HepG2 (cell line): Measurements from ENCODE around the gene SRSF12. TPM values are rescaled to one million over a fixed set of nuclear protein-coding genes. Genes with fewer than 3 reads are reported as not detected.

ENCODE experiments used
- ATAC-seq: fragments of 200-7000 bp; cut with Tn5 transposase; 3 replicates; pipeline ENCODE4 v1.9.1; 2020; ENCODE audit warnings: mild to moderate bottlenecking, moderate library complexity
- BruUV-seq: library from RNA; stranded (reverse); fragments of 400-500 nt; replicated peaks from 2 replicates; lab custom pipeline; 2021; lab: Mats Ljungman, UMichigan
- CTCF ChIA-PET: fragments of 300-600 bp; formaldehyde crosslinking; extraction: SDS; loops from one replicate; lab custom pipeline; 2021; ENCODE audit warnings: low total read pairs, inconsistent platforms, low intra/inter-chr PET ratio; lab: Yijun Ruan, JAX
- POLR2A ChIA-PET: fragments of 350-600 bp; sonication (Branson Sonifier 250); formaldehyde crosslinking; loops from one replicate; lab custom pipeline; 2020; ENCODE audit warnings: antibody characterized with exemption, inconsistent platforms; lab: Yijun Ruan, JAX
- DNase-seq: peaks from one replicate; pipeline ENCODE4 v3.0.0-alpha.2; 2015; ENCODE audit warnings: low spot score
- FAIRE-seq: peaks from 3 replicates; lab custom pipeline; 2011; peaks lifted over from hg19 to GRCh38; lab: Jason Lieb, UNC
- H2AFZ ChIP-seq: one replicate; pipeline ENCODE4 v1.6.1; 2011; ENCODE audit warnings: low read length, inconsistent platforms
- H3K27ac ChIP-seq: fragments of 300-600 bp; 3 replicates; pipeline ENCODE4 v1.8.0; 2011; ENCODE audit warnings: mixed run types, mild to moderate bottlenecking, mixed read lengths, low read length, inconsistent platforms; ENCODE audit not compliant: insufficient read depth; ENCODE audit errors: extremely low read length
- H3K27me3 ChIP-seq, 2 experiments: fragments of 200-600 bp in 1 of 2; 2 replicates in 1 of 2; 3 replicates in 1 of 2; pipeline versions ENCODE4 v1.6.0 to v1.8.0; 2011; ENCODE audit warnings: low read length in 2 of 2, mild to moderate bottlenecking in 2 of 2, moderate library complexity in 2 of 2, inconsistent platforms in 1 of 2; ENCODE audit not compliant: insufficient read depth in 2 of 2, control insufficient read depth in 1 of 2
- H3K36me3 ChIP-seq, 2 experiments: fragments of 200-600 bp in 1 of 2; replicated peaks in 1 of 2; 2 replicates in 1 of 2; 3 replicates in 1 of 2; pipeline versions ENCODE4 v1.5.1 to v1.8.0; 2011; ENCODE audit warnings: low read length in 2 of 2, inconsistent platforms in 1 of 2; ENCODE audit not compliant: insufficient read depth in 2 of 2, control insufficient read depth in 1 of 2
- H3K4me1 ChIP-seq: 2 replicates; pipeline ENCODE4 v1.5.1; 2012; ENCODE audit warnings: low read length, inconsistent platforms; ENCODE audit not compliant: insufficient read depth
- H3K4me2 ChIP-seq: 2 replicates; pipeline ENCODE4 v1.6.0; 2011; ENCODE audit warnings: low read depth, low read length, inconsistent platforms
- H3K4me3 ChIP-seq, 3 experiments: fragments of 200-600 bp in 1 of 3; sonication (generic), shearing (Covaris generic) in 1 of 3; replicated peaks in 1 of 3; 2 replicates each; pipeline ENCODE4 v1.5.1; 2011 to 2016; ENCODE audit warnings: low read length in 3 of 3, inconsistent platforms in 2 of 3, low read depth in 2 of 3, mild to moderate bottlenecking in 2 of 3, control low read depth in 1 of 3, mixed read lengths in 1 of 3; ENCODE audit not compliant: insufficient read depth in 1 of 3
- H3K79me2 ChIP-seq: one replicate; pipeline ENCODE4 v1.6.1; 2011; ENCODE audit warnings: low read length, inconsistent platforms; ENCODE audit not compliant: insufficient read depth
- H3K9ac ChIP-seq: 2 replicates; pipeline ENCODE4 v1.6.0; 2011; ENCODE audit warnings: mild to moderate bottlenecking, low read depth, low read length, inconsistent platforms; ENCODE audit not compliant: insufficient read depth
- H3K9me3 ChIP-seq: 2 replicates; pipeline ENCODE4 v1.5.1; 2012; ENCODE audit warnings: mild to moderate bottlenecking, low read length
- H4K20me1 ChIP-seq: 2 replicates; pipeline ENCODE4 v1.6.0; 2011; ENCODE audit warnings: inconsistent platforms, mild to moderate bottlenecking, low read length, moderate library complexity; ENCODE audit not compliant: insufficient read depth
- ARHGAP35 ChIP-seq: sonication (generic); formaldehyde crosslinking; IDR thresholded peaks from 2 replicates; pipeline ENCODE4 v1.9.0; 2022; ENCODE audit warnings: mild to moderate bottlenecking, inconsistent platforms, moderate library complexity, missing genetic modification reagents, borderline replicate concordance
- NFKBIZ ChIP-seq: IDR thresholded peaks from 2 replicates; pipeline ENCODE4 v1.6.1; 2018; ENCODE audit warnings: missing genetic modification reagents, missing compliant biosample characterization
- TRIM24 ChIP-seq: sonication (generic); formaldehyde crosslinking; IDR thresholded peaks from 2 replicates; pipeline ENCODE4 v1.8.0; 2022; ENCODE audit warnings: mild to moderate bottlenecking, missing genetic modification reagents
- ZNF784 ChIP-seq: sonication (generic); formaldehyde crosslinking; IDR thresholded peaks from 2 replicates; pipeline ENCODE4 v1.5.1; 2020; ENCODE audit warnings: missing genetic modification reagents, mild to moderate bottlenecking, borderline replicate concordance
- WGBS: methylation state at CpG from one replicate; pipeline ENCODE4 v1.1.6; 2017; ENCODE audit warnings: low lambda C conversion rate; 5-methylcytosine and 5-hydroxymethylcytosine counted together
- in situ Hi-C: cut with HindIII; loops from 2 replicates; pipeline ENCODE4 v1.10.0; 2017; ENCODE audit warnings: low pct_unique_long_range_greater_than_20kb; ENCODE audit not compliant: extremely low pct_ligation_motif_present
- intact Hi-C: fragments of 100-400 bp; cut with micrococcal nuclease; formaldehyde crosslinking; loops from one replicate; pipeline ENCODE4 v1.10.0; 2022; ENCODE audit not compliant: unreplicated experiment
- polyA plus RNA-seq, 8 experiments: library from polyadenylated mRNA; depleted of rRNA in 3 of 8; stranded (reverse) in 7 of 8; unstranded in 1 of 8; fragments of >200 nt; fragmentation: Illumina TruSeq in 4 of 8; extraction: Trizol in 4 of 8; gene quantifications; 2 replicates each; pipeline versions ENCODE4 v1.2.1 to v1.2.3, GENCODE V29; 2011 to 2016; ENCODE audit warnings: low read depth in 4 of 8, missing spikeins in 1 of 8, mixed read lengths in 1 of 8; ENCODE audit not compliant: insufficient read depth in 1 of 8
- total RNA-seq, 5 experiments: library from RNA; depleted of rRNA; stranded (reverse); fragments of >200 nt; fragmentation: Illumina TruSeq; extraction: Trizol; gene quantifications; 2 replicates each; pipeline ENCODE4 v1.2.3, GENCODE V29; 2016; ENCODE audit warnings: low read depth in 1 of 5
- TF ChIP-seq, protein P1 (sequence below): sonication (generic); formaldehyde crosslinking; IDR thresholded peaks from 2 replicates; pipeline ENCODE4 v1.5.1; 2020; ENCODE audit warnings: mild to moderate bottlenecking, missing genetic modification reagents, moderate library complexity
- TF ChIP-seq, protein P2 (sequence below): sonication (generic); formaldehyde crosslinking; IDR thresholded peaks from 2 replicates; pipeline ENCODE4 v1.4.0; 2020; ENCODE audit warnings: missing genetic modification reagents

The SRSF12 gene
- total and polyA plus RNA-seq, 2 of the 13 experiments (the other 11 are each of a cell fraction or from before 2014, with no cell fraction given), result 1.7 to 1.9 TPM

DNA sequence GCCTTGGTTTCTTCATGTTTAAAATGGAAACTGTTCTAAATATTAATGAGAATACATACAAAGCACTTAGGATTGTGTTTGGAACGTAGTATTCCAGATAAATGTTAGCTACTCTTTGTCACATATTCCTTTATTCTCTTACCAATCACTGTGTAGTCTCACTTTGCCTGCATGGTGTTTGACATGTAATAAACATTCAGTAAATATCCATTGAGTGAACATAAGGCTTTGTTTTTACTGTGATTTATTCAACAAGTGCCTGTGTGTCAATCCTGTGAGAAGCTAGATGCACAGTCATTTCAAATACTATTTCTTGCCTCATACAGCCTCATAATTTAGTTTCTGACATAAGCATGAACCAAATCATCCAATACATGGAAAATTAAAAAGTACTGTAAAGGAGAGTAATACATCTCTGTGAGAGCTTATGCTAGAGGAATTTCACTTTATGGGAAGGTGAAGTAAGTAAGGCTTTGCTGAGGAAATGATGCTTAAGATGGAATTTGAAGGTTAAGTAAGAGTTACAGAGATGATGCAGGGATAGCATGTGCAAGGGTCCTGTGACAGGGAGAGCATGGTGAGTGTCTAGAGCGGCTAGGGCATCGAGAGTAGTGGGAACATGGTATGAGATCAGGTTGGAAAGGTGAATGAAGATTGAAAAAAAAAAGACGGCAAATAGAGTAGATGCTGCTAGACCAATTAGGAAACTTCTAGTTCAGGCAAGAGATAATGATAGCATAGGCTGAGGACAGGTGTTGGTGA, 42.6 kb upstream of the SRSF12 start:
- TF ChIP-seq ZNF784 (CRISPR knock-in tag) (no peak), NFKBIZ (no peak), ARHGAP35 (no peak), TRIM24 (CRISPR knock-in tag) (no peak)
- TF ChIP-seq, protein P1, sequence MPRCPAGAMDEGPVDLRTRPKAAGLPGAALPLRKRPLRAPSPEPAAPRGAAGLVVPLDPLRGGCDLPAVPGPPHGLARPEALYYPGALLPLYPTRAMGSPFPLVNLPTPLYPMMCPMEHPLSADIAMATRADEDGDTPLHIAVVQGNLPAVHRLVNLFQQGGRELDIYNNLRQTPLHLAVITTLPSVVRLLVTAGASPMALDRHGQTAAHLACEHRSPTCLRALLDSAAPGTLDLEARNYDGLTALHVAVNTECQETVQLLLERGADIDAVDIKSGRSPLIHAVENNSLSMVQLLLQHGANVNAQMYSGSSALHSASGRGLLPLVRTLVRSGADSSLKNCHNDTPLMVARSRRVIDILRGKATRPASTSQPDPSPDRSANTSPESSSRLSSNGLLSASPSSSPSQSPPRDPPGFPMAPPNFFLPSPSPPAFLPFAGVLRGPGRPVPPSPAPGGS (CRISPR knock-in tag), result no peak
- TF ChIP-seq, protein P2, sequence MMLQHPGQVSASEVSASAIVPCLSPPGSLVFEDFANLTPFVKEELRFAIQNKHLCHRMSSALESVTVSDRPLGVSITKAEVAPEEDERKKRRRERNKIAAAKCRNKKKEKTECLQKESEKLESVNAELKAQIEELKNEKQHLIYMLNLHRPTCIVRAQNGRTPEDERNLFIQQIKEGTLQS (CRISPR knock-in tag), result no peak
- FAIRE-seq, result no peak
- peaks cover 8 to 47% of the 10 kb centered on the region in 2 experiments for H3K36me3 ChIP-seq
- no TSS peak for BruUV-seq
- no peaks in the 10 kb centered on the region for H3K79me2 ChIP-seq
- no peak overlapping the region for H3K4me2 ChIP-seq
- H3K27me3 ChIP-seq, result no peaks in the 10 kb centered on the region
- in situ Hi-C loops (no loop called here), intact Hi-C loops (no loop called here)
- no peak overlapping the region for H3K9ac ChIP-seq
- no peak for ATAC-seq
- ChIA-PET CTCF (no interaction called here), POLR2A (no interaction called here)
- 98% methylated on average over 4 of the region's 4 CpGs for whole genome bisulfite sequencing
- H4K20me1 ChIP-seq, result no peaks in the 10 kb centered on the region; the same call in 1 of the 2 replicates
- no peak overlapping the region for H3K4me3 ChIP-seq
- H2AFZ ChIP-seq, result no peak overlapping the region
- DNase-seq, result no peak
- no peak overlapping the region for H3K27ac ChIP-seq
- no peaks in the 10 kb centered on the region for H3K4me1 ChIP-seq
- no peaks in the 10 kb centered on the region for H3K9me3 ChIP-seq
